Endothelial cell of umbilical vein (primary cell): ENCODE measurements around the gene HIP1.

Experiments used
- EZH2 ChIP-seq: IDR thresholded peaks from 2 replicates; pipeline ENCODE4 v1.6.1; 2012; ENCODE audit warnings: borderline replicate concordance, low read depth, mild to moderate bottlenecking, moderate library complexity, low read length, inconsistent platforms; ENCODE audit not compliant: severe bottlenecking
- GATA2 ChIP-seq: IDR thresholded peaks from 2 replicates; pipeline ENCODE4 v1.7.0; 2011; ENCODE audit warnings: low read depth, mild to moderate bottlenecking, moderate library complexity, mixed read lengths, low read length; ENCODE audit not compliant: insufficient read length, insufficient read depth
- MAX ChIP-seq: IDR thresholded peaks from 2 replicates; pipeline ENCODE4 v1.6.1; 2011; ENCODE audit not compliant: insufficient read depth, insufficient read length
- POLR2AphosphoS5 ChIP-seq: IDR thresholded peaks from 2 replicates; pipeline ENCODE4 v1.6.1; 2012; ENCODE audit warnings: low read depth, mild to moderate bottlenecking, control low read depth, low read length, moderate library complexity; ENCODE audit not compliant: insufficient read depth

GRCh38 chr7:75711656-75712514 lies 26.9 kb downstream of the HIP1 start:
- TF ChIP-seq EZH2 = no peak
- no peak for TF ChIP-seq MAX
- TF ChIP-seq POLR2AphosphoS5 = no peak
- TF ChIP-seq GATA2 = no peak
